Medulla oblongata (tissue), 1 donor: Measurements from ENCODE around the gene ALMS1.
"Not testable (repeated sequence)": the region's sequence is repeated elsewhere in the genome, so short reads cannot be mapped to it uniquely, and the experiment has no call there.

Experiments
- DNase-seq: peaks from one replicate; pipeline ENCODE4 v3.0.0-alpha.2; 2015; ENCODE audit errors: extremely low spot score

ALMS1 gene

GRCh38 chr2:73503992-73504570, 118.4 kb downstream of the ALMS1 start:
- DNase-seq = no peak

- not testable (repeated sequence) for DNase-seq
Observed at GRCh38 chr2:73504850-73505249, 119.2 kb downstream of the ALMS1 start.

- not testable (repeated sequence) for DNase-seq
Observed at GRCh38 chr2:73510470-73510869, 124.8 kb downstream of the ALMS1 start.

- DNase-seq = no peak
Observed at GRCh38 chr2:73516033-73516432, 130.4 kb downstream of the ALMS1 start.

- no peak for DNase-seq
Observed at GRCh38 chr2:73528688-73529087, 143.1 kb downstream of the ALMS1 start.

- DNase-seq = not testable (repeated sequence)
Observed at GRCh38 chr2:73530773-73531172, 145.1 kb downstream of the ALMS1 start.

GRCh38 chr2:73532381-73532780, 146.7 kb downstream of the ALMS1 start:
- DNase-seq = no peak

- DNase-seq = no peak
Observed at GRCh38 chr2:73536133-73536840, 150.7 kb downstream of the ALMS1 start.

- not testable (repeated sequence) for DNase-seq
Observed at GRCh38 chr2:73560875-73561274, 175.2 kb downstream of the ALMS1 start.

GRCh38 chr2:73561422-73561821, 175.8 kb downstream of the ALMS1 start:
- DNase-seq = no peak

GRCh38 chr2:73564986-73565385, 179.3 kb downstream of the ALMS1 start:
- DNase-seq = no peak

- DNase-seq = no peak
Observed at GRCh38 chr2:73566288-73566878, 180.7 kb downstream of the ALMS1 start.

GRCh38 chr2:73575261-73575660, 189.6 kb downstream of the ALMS1 start:
- no peak for DNase-seq

- DNase-seq = no peak
Observed at GRCh38 chr2:73582364-73582763, 196.7 kb downstream of the ALMS1 start.

GRCh38 chr2:73588177-73588576, 202.5 kb downstream of the ALMS1 start:
- peak; percentile 16 for DNase-seq

- DNase-seq = no peak
Observed at GRCh38 chr2:73593680-73594079, 208.0 kb downstream of the ALMS1 start.

GRCh38 chr2:73594251-73594650, 208.6 kb downstream of the ALMS1 start:
- DNase-seq = no peak

- DNase-seq = no peak
Observed at GRCh38 chr2:73601780-73602179, 216.1 kb downstream of the ALMS1 start.

- not testable (repeated sequence) for DNase-seq
Observed at GRCh38 chr2:73603099-73603588, 217.5 kb downstream of the ALMS1 start.

- DNase-seq = not testable (repeated sequence)
Observed at GRCh38 chr2:73604589-73604988, 219.0 kb downstream of the ALMS1 start.

- DNase-seq = no peak
Observed at GRCh38 chr2:73610111-73610510, 224.5 kb downstream of the ALMS1 start.

GRCh38 chr2:73611193-73611592, 225.6 kb downstream of the ALMS1 start:
- DNase-seq = no peak

- no peak for DNase-seq
Observed at GRCh38 chr2:73611867-73612266, 226.2 kb downstream of the ALMS1 start.
